Measurements from ENCODE around the gene OBSCN.
"Not testable (repeated sequence)": the region's sequence is repeated elsewhere in the genome, so short reads cannot be mapped to it uniquely, and the experiment has no call there.

Gene OBSCN

GRCh38 chr1:228185641-228185965, 22.2 kb upstream of the OBSCN start:
- peak; percentile 38 for DNase-seq (ENCODE audit: low read depth)

GRCh38 chr1:228188249-228188648, 19.6 kb upstream of the OBSCN start:
- not testable (repeated sequence) for DNase-seq (ENCODE audit: low read depth)

- DNase-seq (ENCODE audit: low read depth) = no peak
Measured at GRCh38 chr1:228190182-228190581, 17.7 kb upstream of the OBSCN start.

GRCh38 chr1:228190778-228191177, 17.1 kb upstream of the OBSCN start:
- no peak for DNase-seq (ENCODE audit: low read depth)

- no peak for DNase-seq (ENCODE audit: low read depth)
Measured at GRCh38 chr1:228194436-228194835, 13.4 kb upstream of the OBSCN start.

GRCh38 chr1:228194921-228195812, 12.7 kb upstream of the OBSCN start:
- no peak for DNase-seq (ENCODE audit: low read depth)

GRCh38 chr1:228197555-228198147, 10.2 kb upstream of the OBSCN start:
- DNase-seq (ENCODE audit: low read depth) = no peak

- DNase-seq (ENCODE audit: low read depth) = no peak
Measured at GRCh38 chr1:228198977-228199590, 8.8 kb upstream of the OBSCN start.

- no peak for DNase-seq (ENCODE audit: low read depth)
Measured at GRCh38 chr1:228204958-228205357, 2.9 kb upstream of the OBSCN start.

- no peak for DNase-seq (ENCODE audit: low read depth)
Measured at GRCh38 chr1:228205526-228206436, 2.1 kb upstream of the OBSCN start.

GRCh38 chr1:228206582-228207351, 1.1 kb upstream of the OBSCN start:
- no peak for DNase-seq (ENCODE audit: low read depth)

GRCh38 chr1:228207381-228207810, 448 bp upstream of the OBSCN start:
- DNase-seq (ENCODE audit: low read depth) = no peak

GRCh38 chr1:228208831-228209551, 1.1 kb downstream of the OBSCN start:
- DNase-seq (ENCODE audit: low read depth) = no peak

- DNase-seq (ENCODE audit: low read depth) = no peak
Measured at GRCh38 chr1:228209657-228210056, 1.8 kb downstream of the OBSCN start.

GRCh38 chr1:228210076-228210651, 2.3 kb downstream of the OBSCN start:
- DNase-seq (ENCODE audit: low read depth) = no peak

GRCh38 chr1:228210712-228211530, 3.1 kb downstream of the OBSCN start:
- no peak for DNase-seq (ENCODE audit: low read depth)

GRCh38 chr1:228211531-228212414, 3.9 kb downstream of the OBSCN start:
- no peak for DNase-seq (ENCODE audit: low read depth)

GRCh38 chr1:228212415-228212965, 4.6 kb downstream of the OBSCN start:
- DNase-seq (ENCODE audit: low read depth) = no peak

All from activated gamma-delta T cell treated with anti-CD3 and anti-CD28 coated beads, Interleukin-2, amount 50 U/mL, for 16 hours (primary cell).